Gastrocnemius medialis (tissue), 4 donors: ENCODE measurements around the gene NABP1. TPM values are rescaled to one million over a fixed set of nuclear protein-coding genes. Genes with fewer than 3 reads are reported as not detected.

Experiments
- ATAC-seq, 2 donors: fragments of 150-250 bp; one replicate each; pipeline ENCODE4 v1.9.1; 2016
- DNase-seq, 2 donors: peaks; one replicate each; pipeline ENCODE4 v3.0.0-alpha.2; 2019
- H3K27ac ChIP-seq, 4 donors: fragments of 200-600 bp; sonication (generic); 1 replicate in 1 of 4; 2 replicates in 3 of 4; pipeline ENCODE4 v1.5.1; 2016 to 2018; ENCODE audit warnings: mild to moderate bottlenecking in 2 of 4, moderate library complexity in 1 of 4
- H3K27me3 ChIP-seq, 3 donors: fragments of 200-600 bp; sonication (generic) in 2 of 3; 1 replicate in 1 of 3; 2 replicates in 2 of 3; pipeline versions ENCODE4 v1.5.1 to v1.6.0; 2016 to 2019; ENCODE audit warnings: mild to moderate bottlenecking in 1 of 3, moderate library complexity in 1 of 3
- H3K36me3 ChIP-seq, 2 donors: fragments of 200-600 bp; sonication (generic) in 1 of 2; one replicate each; pipeline ENCODE4 v1.5.1; 2017 to 2018
- H3K4me1 ChIP-seq, 2 donors: fragments of 200-600 bp; sonication (generic) in 1 of 2; one replicate each; pipeline ENCODE4 v1.5.1; 2016 to 2017; ENCODE audit warnings: mild to moderate bottlenecking in 2 of 2
- H3K4me3 ChIP-seq, 4 donors: fragments of 200-600 bp; sonication (generic) in 3 of 4; 1 replicate in 1 of 4; 2 replicates in 3 of 4; pipeline ENCODE4 v1.5.1; 2016 to 2019; ENCODE audit warnings: mild to moderate bottlenecking in 2 of 4
- H3K9me3 ChIP-seq, 3 donors: fragments of 200-600 bp; sonication (generic) in 2 of 3; 1 replicate in 1 of 3; 2 replicates in 2 of 3; pipeline ENCODE4 v1.5.1; 2016 to 2019
- CTCF ChIP-seq, 5 experiments: fragments of 450-650 bp in 3 of 5; fragments of 200-600 bp in 2 of 5; sonication (generic) in 2 of 5; IDR thresholded peaks in 4 of 5; conservative IDR thresholded peaks in 1 of 5; 1 replicate in 4 of 5; 2 replicates in 1 of 5; pipeline ENCODE4 v1.5.1; 2016 to 2019; ENCODE audit warnings: antibody characterized with exemption in 5 of 5, mild to moderate bottlenecking in 3 of 5, moderate library complexity in 3 of 5
- POLR2A ChIP-seq, 2 donors: fragments of 450-650 bp; IDR thresholded peaks; one replicate each; pipeline ENCODE4 v1.6.1; 2017; ENCODE audit warnings: antibody characterized with exemption in 2 of 2, mild to moderate bottlenecking in 2 of 2, moderate library complexity in 2 of 2
- in situ Hi-C, 4 donors: fragments of 200-750 bp; cut with MboI; loops; one replicate each; pipeline versions ENCODE4 v1.15.0 to v1.8.0; 2017; ENCODE audit warnings: low sequenced_read_pairs in 4 of 4
- intact Hi-C: fragments of 100-400 bp; cut with DNase I; formaldehyde crosslinking; loops from one replicate; pipeline ENCODE4 v1.15.1; 2023; ENCODE audit warnings: low total_unique reads
- total RNA-seq, 4 donors: library from RNA; depleted of rRNA; stranded (reverse); fragments of >200 nt; gene quantifications; one replicate each; pipeline versions ENCODE4 v1.1.0 to v1.2.3, GENCODE V29; 2016

The NABP1 gene
- total RNA-seq, 4 donors from 2014 or later: 0.63 to 5.5 (median 4.0) TPM

- H3K27me3 ChIP-seq: no peaks in the 10 kb centered on the region
- in situ Hi-C loops (loop anchor here in 2 of 4 donors (25.0 kb wide), 2 partner anchors 536 to 686 kb away; partner anchors contain the start of genes STAT1 (in 2 of the 2) and STAT4 (in 1 of the 2)), intact Hi-C loops (no loop called here)
- DNase-seq (no peak), ATAC-seq (no peak)
- no peak overlapping the region for H3K27ac ChIP-seq
- H3K36me3 ChIP-seq: no peaks in the 10 kb centered on the region
- H3K9me3 ChIP-seq: no peaks in the 10 kb centered on the region
- TF ChIP-seq CTCF (IDR thresholded peaks at IDR 0.05 in 4 of 5, conservative IDR thresholded peaks at IDR 0.05 in 1 of 5): no peak
- no peak for TF ChIP-seq POLR2A (IDR thresholded peaks at IDR 0.05)
- H3K4me3 ChIP-seq: no peak overlapping the region
- H3K4me1 ChIP-seq: peaks cover 7 to 8% of the 10 kb centered on the region in 2 donors
Measured at GRCh38 chr2:191697870-191698269, 19.9 kb downstream of the NABP1 start.

- in situ Hi-C loops (loop anchor here in 2 of 4 donors (25.0 kb wide), 2 partner anchors 537 to 687 kb away; partner anchors contain the start of genes STAT1 (in 2 of the 2) and STAT4 (in 1 of the 2)), intact Hi-C loops (no loop called here)
- no peaks in the 10 kb centered on the region for H3K9me3 ChIP-seq
- ATAC-seq: no peak
- TF ChIP-seq POLR2A (IDR thresholded peaks at IDR 0.05) (no peak), CTCF (IDR thresholded peaks at IDR 0.05 in 4 of 5, conservative IDR thresholded peaks at IDR 0.05 in 1 of 5) (no peak)
- H3K36me3 ChIP-seq: no peaks in the 10 kb centered on the region
- no peak for DNase-seq
- H3K4me1 ChIP-seq: peaks cover 7 to 8% of the 10 kb centered on the region in 2 donors
- no peaks in the 10 kb centered on the region for H3K27me3 ChIP-seq
- H3K27ac ChIP-seq: no peak overlapping the region
- H3K4me3 ChIP-seq: no peak overlapping the region
Measured at GRCh38 chr2:191699341-191699945, 21.5 kb downstream of the NABP1 start.

- ATAC-seq (no peak), DNase-seq (no peak)
- H3K36me3 ChIP-seq: no peaks in the 10 kb centered on the region
- H3K9me3 ChIP-seq: no peaks in the 10 kb centered on the region
- TF ChIP-seq CTCF (IDR thresholded peaks at IDR 0.05 in 4 of 5, conservative IDR thresholded peaks at IDR 0.05 in 1 of 5): no peak
- no peak for TF ChIP-seq POLR2A (IDR thresholded peaks at IDR 0.05)
- H3K27ac ChIP-seq: no peak overlapping the region
- H3K4me3 ChIP-seq: no peak overlapping the region
- in situ Hi-C loops: no loop called here
- no peaks in the 10 kb centered on the region for H3K27me3 ChIP-seq
- intact Hi-C loops: no loop called here
- H3K4me1 ChIP-seq: peaks cover 0 to 4% of the 10 kb centered on the region in 2 donors
Measured at GRCh38 chr2:191701029-191701428, 23.1 kb downstream of the NABP1 start.

GRCh38 chr2:191701696-191702095 is 23.8 kb downstream of the NABP1 start:
- ATAC-seq (no peak), DNase-seq (no peak)
- Histone ChIP-seq H3K27me3 (no peaks in the 10 kb centered on the region), H3K4me1 (no peaks in the 10 kb centered on the region), H3K4me3 (no peak overlapping the region), H3K27ac (no peak overlapping the region), H3K36me3 (no peaks in the 10 kb centered on the region), H3K9me3 (no peaks in the 10 kb centered on the region)
- no peak for TF ChIP-seq POLR2A (IDR thresholded peaks at IDR 0.05)
- no peak for TF ChIP-seq CTCF (IDR thresholded peaks at IDR 0.05 in 4 of 5, conservative IDR thresholded peaks at IDR 0.05 in 1 of 5)
- in situ Hi-C loops (no loop called here), intact Hi-C loops (no loop called here)
